ENCODE results near the gene MACROD2. TPM values are rescaled to one million over a fixed set of nuclear protein-coding genes. Genes with fewer than 3 reads are reported as not detected.

Gene MACROD2
- total and polyA plus RNA-seq, 2 of the 4 experiments (the other 2 are of a cell fraction) = not detected

DNA sequence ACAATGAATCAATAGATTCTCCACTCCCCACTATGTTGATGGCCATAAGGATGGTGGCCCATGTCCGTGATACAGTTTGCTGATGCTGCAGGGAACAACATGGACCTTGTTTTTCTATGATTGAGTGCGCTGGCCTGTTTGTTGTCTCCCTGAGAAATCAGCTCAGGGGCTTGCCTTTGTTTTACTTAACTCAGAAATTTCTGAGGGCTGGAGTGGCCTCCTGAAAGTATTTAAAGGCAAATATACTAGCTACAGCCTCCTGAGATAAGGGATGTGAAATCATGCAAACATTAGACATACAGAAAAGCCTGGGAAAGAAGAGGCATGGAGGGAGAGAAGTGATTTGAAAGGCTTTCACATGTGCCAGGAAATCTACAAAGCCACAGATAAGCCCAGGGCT is 512.4 kb downstream of the MACROD2 start:
- ATAC-seq (ENCODE audit: low read depth) (no peak), DNase-seq (no peak)
- Histone ChIP-seq H4K5ac (ENCODE audit: low read depth, low read length) (no peak overlapping the region), H4K91ac (ENCODE audit: insufficient read depth, low read depth, low read length) (no peak overlapping the region), H3K4me1 (ENCODE audit: control insufficient read depth, insufficient read depth, low read length) (no peaks in the 10 kb centered on the region), H3K4me3 (ENCODE audit: insufficient read depth, low read depth, low read length) (no peak overlapping the region), H3K4ac (ENCODE audit: low read depth, low read length) (no peak overlapping the region), H3K56ac (ENCODE audit: extremely low read depth, insufficient read depth, low read length) (no peak overlapping the region), H3K27ac (ENCODE audit: insufficient read depth, low read length) (no peak overlapping the region), H3K79me1 (ENCODE audit: low read depth in 1 of 2, low read length in 2 of 2) (no peaks in the 10 kb centered on the region), H3K36me3 (ENCODE audit: control insufficient read depth, insufficient read depth, low read length) (no peaks in the 10 kb centered on the region), H2AFZ (replicated peaks; ENCODE audit: low read length, poor library complexity) (no peak overlapping the region), H3K23ac (ENCODE audit: low read depth, low read length) (no peak overlapping the region), H2BK120ac (ENCODE audit: low read depth, low read length) (no peak overlapping the region), H3K9me3 (ENCODE audit: control insufficient read depth, insufficient read depth, low read length) (no peaks in the 10 kb centered on the region), H3K4me2 (ENCODE audit: low read depth, low read length) (no peak overlapping the region), H3K14ac (replicated peaks; ENCODE audit: low read depth, low read length) (no peak overlapping the region), H3K9me1 (ENCODE audit: insufficient read depth, low read length) (no peaks in the 10 kb centered on the region), H3K27me3 (ENCODE audit: control insufficient read depth, insufficient read depth, low read length) (no peaks in the 10 kb centered on the region), H2AK9ac (replicated peaks; ENCODE audit: low read depth, low read length, poor library complexity) (no peak overlapping the region), H2BK20ac (ENCODE audit: low read depth, low read length) (no peak overlapping the region), H2AK5ac (ENCODE audit: low read depth, low read length) (no peak overlapping the region), H2BK15ac (ENCODE audit: low read depth, low read length) (no peak overlapping the region), H3K18ac (ENCODE audit: low read depth, low read length) (no peak overlapping the region), H2BK5ac (ENCODE audit: low read depth, low read length, poor library complexity, severe bottlenecking) (no peak overlapping the region), H4K20me1 (ENCODE audit: insufficient read depth, low read length) (no peaks in the 10 kb centered on the region), H4K8ac (ENCODE audit: low read depth in 2 of 2, low read length in 2 of 2) (no peak overlapping the region), H3K9ac (ENCODE audit: low read depth, low read length) (no peak overlapping the region)
- in situ Hi-C loops (cut with MboI; ENCODE audit: low sequenced_read_pairs) = no loop called here
- TF ChIP-seq FOS (IDR thresholded peaks at IDR 0.05; ENCODE audit: low read depth, low read length) = no peak
- TF ChIP-seq RFX5 (IDR thresholded peaks at IDR 0.05; ENCODE audit: low read depth, low read length) = no peak
- TF ChIP-seq MXI1 (IDR thresholded peaks at IDR 0.05; ENCODE audit: borderline replicate concordance, low read depth, low read length) = no peak
- TF ChIP-seq USF2 (IDR thresholded peaks at IDR 0.05; ENCODE audit: low read depth, low read length) = no peak
- TF ChIP-seq POLR2A (IDR thresholded peaks at IDR 0.05; ENCODE audit: low read depth, low read length) = no peak
- no peak for TF ChIP-seq BHLHE40 (IDR thresholded peaks at IDR 0.05; ENCODE audit: low read depth, low read length)
- TF ChIP-seq RCOR1 (IDR thresholded peaks at IDR 0.05; ENCODE audit: insufficient replicate concordance, low read length) = no peak
- no peak for TF ChIP-seq CEBPB (IDR thresholded peaks at IDR 0.05; ENCODE audit: low read depth, low read length)
- TF ChIP-seq, protein P1, sequence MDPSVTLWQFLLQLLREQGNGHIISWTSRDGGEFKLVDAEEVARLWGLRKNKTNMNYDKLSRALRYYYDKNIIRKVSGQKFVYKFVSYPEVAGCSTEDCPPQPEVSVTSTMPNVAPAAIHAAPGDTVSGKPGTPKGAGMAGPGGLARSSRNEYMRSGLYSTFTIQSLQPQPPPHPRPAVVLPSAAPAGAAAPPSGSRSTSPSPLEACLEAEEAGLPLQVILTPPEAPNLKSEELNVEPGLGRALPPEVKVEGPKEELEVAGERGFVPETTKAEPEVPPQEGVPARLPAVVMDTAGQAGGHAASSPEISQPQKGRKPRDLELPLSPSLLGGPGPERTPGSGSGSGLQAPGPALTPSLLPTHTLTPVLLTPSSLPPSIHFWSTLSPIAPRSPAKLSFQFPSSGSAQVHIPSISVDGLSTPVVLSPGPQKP (IDR thresholded peaks at IDR 0.05; ENCODE audit: borderline replicate concordance, low read depth, low read length) = no peak
- no peak for TF ChIP-seq SMC3 (IDR thresholded peaks at IDR 0.05; ENCODE audit: low read depth, low read length)
- TF ChIP-seq CTCF (conservative IDR thresholded peaks at IDR 0.05; ENCODE audit: low read depth, low read length) = no peak
- TF ChIP-seq MAZ (IDR thresholded peaks at IDR 0.05; ENCODE audit: borderline replicate concordance, low read depth, low read length) = no peak
- no peak for TF ChIP-seq CHD1 (IDR thresholded peaks at IDR 0.05; ENCODE audit: low read depth, low read length)
- TF ChIP-seq NFE2L2 (IDR thresholded peaks at IDR 0.05; ENCODE audit: low read depth, low read length) = no peak
- TF ChIP-seq RAD21 (IDR thresholded peaks at IDR 0.05; ENCODE audit: low read length) = no peak
- no peak for TF ChIP-seq MAFK (IDR thresholded peaks at IDR 0.05; ENCODE audit: low read depth, low read length)
- dilution Hi-C loops (cut with HindIII; ENCODE audit: low sequenced_read_pairs, unreplicated experiment) = no loop called here
- intact Hi-C loops (cut with micrococcal nuclease) = no loop called here
- no TSS peak for BruUV-seq (replicated peaks)
- WGBS, 2 experiments (ENCODE audit: extremely low coverage in 2 of 2, insufficient read length in 1 of 2) = no CpG with 5 or more reads among the region's 2 CpGs
- CTCF ChIA-PET = no interaction called here
- POLR2A ChIA-PET (ENCODE audit: unreplicated experiment) = no interaction called here

Data from IMR-90 (cell line).